Adrenal gland (tissue), 5 donors: ENCODE measurements around the gene BBS9.

Experiments used
- CTCF ChIP-seq, 6 experiments: fragments of 450-650 bp in 4 of 6; fragments of 200-600 bp in 2 of 6; sonication (generic) in 1 of 6; IDR thresholded peaks; 1 replicate in 5 of 6; 2 replicates in 1 of 6; pipeline versions ENCODE4 v1.5.1 to v1.8.0; 2016 to 2021; ENCODE audit warnings: antibody characterized with exemption in 6 of 6, mild to moderate bottlenecking in 2 of 6, moderate library complexity in 1 of 6
- POLR2A ChIP-seq, 2 donors: fragments of 450-650 bp; IDR thresholded peaks; one replicate each; pipeline ENCODE4 v1.6.1; 2017; ENCODE audit warnings: antibody characterized with exemption in 2 of 2, mild to moderate bottlenecking in 2 of 2, moderate library complexity in 1 of 2
- donor health status: DM: no; HTN: no; CAD: no.

DNA sequence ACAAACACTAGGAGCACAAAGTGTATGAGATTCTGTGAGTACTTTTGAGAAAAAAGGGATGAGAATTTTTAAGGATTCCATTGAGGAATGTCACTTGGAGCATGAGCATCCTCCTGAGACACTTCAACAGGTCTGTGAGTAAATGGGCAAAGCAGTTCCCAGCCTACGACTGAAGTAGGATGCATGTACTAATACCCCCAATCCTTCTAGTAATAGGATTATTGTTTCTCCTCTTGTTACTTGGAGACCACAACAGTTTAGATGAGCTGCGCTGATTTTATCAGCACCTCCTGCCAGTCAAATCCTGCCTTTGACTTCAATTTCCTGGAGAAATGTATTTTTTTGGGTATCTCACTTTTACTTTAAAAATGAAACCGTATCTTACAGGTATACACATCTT, 820 bp downstream of the BBS9 start:
- TF ChIP-seq POLR2A (IDR thresholded peaks at IDR 0.05) = no peak
- TF ChIP-seq CTCF (IDR thresholded peaks at IDR 0.05) = no peak
